A549 (cell line): ENCODE data around the gene COPS6. TPM values are rescaled to one million over a fixed set of nuclear protein-coding genes. Genes with fewer than 3 reads are reported as not detected.
A peak's percentile ranks its signal among the peaks of the same experiment; 100 is the strongest.

ENCODE experiments used
- ATAC-seq, 2 experiments: fragments of 200-7000 bp in 1 of 2; fragments of >200 bp in 1 of 2; cut with Nextera tagmentation in 1 of 2; cut with Tn5 transposase in 1 of 2; 3 replicates each; pipeline versions ENCODE4 v1.8.0 to v1.9.1; 2018 to 2020; ENCODE audit warnings: mild to moderate bottlenecking in 1 of 2, moderate library complexity in 1 of 2
- CTCF ChIA-PET: fragments of 300-600 bp; sonication (Branson Sonifier 250); formaldehyde crosslinking; extraction: SDS; loops from one replicate; lab custom pipeline; 2021; ENCODE audit warnings: antibody characterized with exemption, inconsistent platforms; lab: Yijun Ruan, JAX
- POLR2A ChIA-PET: fragments of 350-600 bp; formaldehyde crosslinking; extraction: SDS; loops from one replicate; lab custom pipeline; 2021; ENCODE audit warnings: antibody characterized with exemption, inconsistent platforms; lab: Yijun Ruan, JAX
- DNase-seq, 2 experiments: peaks; one replicate each; pipeline versions ENCODE4 v3.0.0 to v3.0.0-alpha.2; 2011 to 2016; ENCODE audit warnings: low read depth in 1 of 2, low spot score in 1 of 2
- FAIRE-seq: peaks from 2 replicates; lab custom pipeline; 2011; peaks lifted over from hg19 to GRCh38; lab: Jason Lieb, UNC
- H3K27ac ChIP-seq, 2 experiments: fragments of >200 bp; sonication (Bioruptor Twin); formaldehyde crosslinking; 3 replicates each; pipeline ENCODE4 v1.5.1; 2016 to 2017
- H3K4me1 ChIP-seq: fragments of >200 bp; sonication (Bioruptor Twin); formaldehyde crosslinking; 3 replicates; pipeline ENCODE4 v1.6.1; 2016
- H3K4me2 ChIP-seq: fragments of >200 bp; sonication (Bioruptor Twin); formaldehyde crosslinking; 3 replicates; pipeline ENCODE4 v1.6.1; 2016
- H3K4me3 ChIP-seq: fragments of >200 bp; sonication (Bioruptor Twin); formaldehyde crosslinking; 3 replicates; pipeline ENCODE4 v1.5.1; 2016
- H3K9me3 ChIP-seq: fragments of >200 bp; sonication (Bioruptor Twin); formaldehyde crosslinking; 3 replicates; pipeline ENCODE4 v1.6.1; 2016
- ATOH8 ChIP-seq: fragments of 250-450 bp; sonication (Bioruptor Pico); IDR thresholded peaks from 2 replicates; pipeline ENCODE4 v1.5.0; 2020; ENCODE audit warnings: low read depth, mild to moderate bottlenecking, moderate library complexity
- BCL3 ChIP-seq: fragments of >200 bp; sonication (Bioruptor Twin); formaldehyde crosslinking; IDR thresholded peaks from 3 replicates; pipeline ENCODE4 v1.6.1; 2016
- CBX2 ChIP-seq: fragments of 200-600 bp; sonication (generic); IDR thresholded peaks from 2 replicates; pipeline ENCODE4 v1.6.1; 2016; ENCODE audit warnings: low read depth, mild to moderate bottlenecking, borderline replicate concordance
- CEBPB ChIP-seq, 2 experiments: fragments of >200 bp in 1 of 2; sonication (Bioruptor Twin) in 1 of 2; formaldehyde crosslinking in 1 of 2; IDR thresholded peaks; 2 replicates each; pipeline ENCODE4 v1.6.1; 2012 to 2016
- E2F6 ChIP-seq: IDR thresholded peaks from 2 replicates; pipeline ENCODE4 v1.6.1; 2012; ENCODE audit warnings: low read depth, borderline replicate concordance
- EHF ChIP-seq: fragments of 250-450 bp; sonication (Bioruptor Pico); IDR thresholded peaks from 2 replicates; pipeline ENCODE4 v1.5.0; 2020; ENCODE audit warnings: mild to moderate bottlenecking
- FOSL2 ChIP-seq, 2 experiments: fragments of 450-650 bp in 1 of 2; fragments of >200 bp in 1 of 2; sonication (Bioruptor Twin) in 1 of 2; formaldehyde crosslinking; IDR thresholded peaks; 2 replicates each; pipeline versions ENCODE4 v1.5.0 to v1.6.1; 2016 to 2020; ENCODE audit warnings: mild to moderate bottlenecking in 1 of 2, moderate library complexity in 1 of 2
- FOXS1 ChIP-seq: fragments of 250-450 bp; sonication (Bioruptor Pico); IDR thresholded peaks from 2 replicates; pipeline ENCODE4 v1.5.0; 2020; ENCODE audit warnings: mild to moderate bottlenecking, moderate library complexity
- HDAC2 ChIP-seq: fragments of 200-600 bp; sonication (generic); IDR thresholded peaks from 2 replicates; pipeline ENCODE4 v1.6.1; 2016
- HEYL ChIP-seq: fragments of 250-450 bp; sonication (Bioruptor Pico); IDR thresholded peaks from 2 replicates; pipeline ENCODE4 v1.8.0; 2021; ENCODE audit warnings: mild to moderate bottlenecking, moderate library complexity
- HOXB13 ChIP-seq: fragments of 250-450 bp; sonication (Bioruptor Pico); IDR thresholded peaks from 2 replicates; pipeline ENCODE4 v1.5.0; 2020; ENCODE audit warnings: low read depth, mild to moderate bottlenecking, moderate library complexity
- HOXB5 ChIP-seq: fragments of 250-450 bp; sonication (Bioruptor Pico); IDR thresholded peaks from 2 replicates; pipeline ENCODE4 v1.5.0; 2020; ENCODE audit warnings: mild to moderate bottlenecking, moderate library complexity
- JUN ChIP-seq, 2 experiments: fragments of >200 bp; sonication (Bioruptor Twin); formaldehyde crosslinking; IDR thresholded peaks; 2 replicates in 1 of 2; 3 replicates in 1 of 2; pipeline ENCODE4 v1.6.1; 2016 to 2017
- KDM5A ChIP-seq: fragments of 200-600 bp; sonication (generic); IDR thresholded peaks from 2 replicates; pipeline ENCODE4 v1.6.1; 2016; ENCODE audit warnings: antibody characterized with exemption, mild to moderate bottlenecking
- MAFK ChIP-seq: fragments of 450-650 bp; IDR thresholded peaks from 2 replicates; pipeline ENCODE4 v1.6.1; 2014; ENCODE audit not compliant: partially characterized antibody
- MAX ChIP-seq: IDR thresholded peaks from 2 replicates; pipeline ENCODE4 v1.6.1; 2012
- MAZ ChIP-seq: fragments of 150-350 bp; IDR thresholded peaks from 2 replicates; pipeline ENCODE4 v1.6.1; 2014; ENCODE audit warnings: antibody characterized with exemption, low read depth, low read length, borderline replicate concordance
- NFE2L2 ChIP-seq: fragments of 150-350 bp; conservative IDR thresholded peaks from 2 replicates; pipeline ENCODE4 v1.6.1; 2014; ENCODE audit warnings: low read length
- NPAS2 ChIP-seq: fragments of 250-450 bp; sonication (Bioruptor Pico); IDR thresholded peaks from 2 replicates; pipeline ENCODE4 v1.8.0; 2022; ENCODE audit warnings: mild to moderate bottlenecking, moderate library complexity, borderline replicate concordance
- PHF8 ChIP-seq: fragments of 200-600 bp; sonication (generic); IDR thresholded peaks from 2 replicates; pipeline ENCODE4 v1.6.1; 2016; ENCODE audit warnings: low read depth, mild to moderate bottlenecking, antibody characterized with exemption, moderate library complexity, borderline replicate concordance
- POLR2A ChIP-seq: IDR thresholded peaks from 2 replicates; pipeline ENCODE4 v1.6.1; 2012; ENCODE audit warnings: mild to moderate bottlenecking, low read length
- RAD21 ChIP-seq, 2 experiments: fragments of >200 bp in 1 of 2; sonication (Bioruptor Twin) in 1 of 2; formaldehyde crosslinking in 1 of 2; IDR thresholded peaks in 1 of 2; conservative IDR thresholded peaks in 1 of 2; 2 replicates in 1 of 2; 3 replicates in 1 of 2; pipeline ENCODE4 v1.6.1; 2012 to 2018; ENCODE audit warnings: inconsistent platforms in 1 of 2
- RNF2 ChIP-seq: fragments of 200-600 bp; sonication (generic); IDR thresholded peaks from 2 replicates; pipeline ENCODE4 v1.6.1; 2016; ENCODE audit warnings: low read depth, mild to moderate bottlenecking, antibody characterized with exemption, moderate library complexity, borderline replicate concordance
- SMC3 ChIP-seq: fragments of >200 bp; sonication (Bioruptor Twin); formaldehyde crosslinking; IDR thresholded peaks from 3 replicates; pipeline ENCODE4 v1.6.1; 2018; ENCODE audit warnings: inconsistent platforms
- SREBF2 ChIP-seq: fragments of 450-650 bp; IDR thresholded peaks from 2 replicates; pipeline ENCODE4 v1.6.1; 2014; ENCODE audit warnings: mild to moderate bottlenecking, moderate library complexity
- TFCP2L1 ChIP-seq: fragments of 250-450 bp; sonication (Bioruptor Pico); IDR thresholded peaks from 2 replicates; pipeline ENCODE4 v1.5.0; 2021; ENCODE audit warnings: mild to moderate bottlenecking
- TP53 ChIP-seq: fragments of 250-450 bp; sonication (Bioruptor Pico); IDR thresholded peaks from 2 replicates; pipeline ENCODE4 v1.5.0; 2021; ENCODE audit warnings: mild to moderate bottlenecking, moderate library complexity
- ZNF302 ChIP-seq: fragments of 250-450 bp; sonication (Bioruptor Pico); IDR thresholded peaks from 2 replicates; pipeline ENCODE4 v1.9.0; 2021; ENCODE audit warnings: inconsistent platforms, mild to moderate bottlenecking, moderate library complexity
- ZSCAN20 ChIP-seq: fragments of 250-450 bp; sonication (Bioruptor Pico); IDR thresholded peaks from 2 replicates; pipeline ENCODE4 v1.8.0; 2022; ENCODE audit warnings: mild to moderate bottlenecking, moderate library complexity
- WGBS: methylation state at CpG from one replicate; pipeline ENCODE4 v1.1.6; 2017; ENCODE audit errors: missing lambda C conversion rate; 5-methylcytosine and 5-hydroxymethylcytosine counted together
- polyA minus RNA-seq: library from RNA; depleted of rRNA, polyadenylated mRNA; stranded (reverse); fragments of >200 nt; gene quantifications from 2 replicates; pipeline ENCODE4 v1.2.3, GENCODE V29; 2011; rRNA and poly(A)+ RNA removed
- polyA plus RNA-seq, 4 experiments: library from polyadenylated mRNA; depleted of rRNA in 3 of 4; stranded (reverse); fragments of >200 nt; fragmentation: RNase III in 1 of 4; extraction: RNeasy Plus Mini Kit Qiagen cat#74134 plus additional on column Dnase treatment in 1 of 4; gene quantifications; 2 replicates in 3 of 4; 3 replicates in 1 of 4; pipeline ENCODE4 v1.2.3, GENCODE V29; 2011 to 2017
- TF ChIP-seq, protein P1 (sequence below): IDR thresholded peaks from 2 replicates; pipeline ENCODE4 v1.6.1; 2012
- TF ChIP-seq, protein P2 (sequence below): fragments of 250-450 bp; sonication (Bioruptor Pico); IDR thresholded peaks from 2 replicates; pipeline ENCODE4 v1.5.0; 2021; ENCODE audit warnings: mild to moderate bottlenecking, moderate library complexity, borderline replicate concordance

Gene COPS6
- polyA plus RNA-seq (2011; rRNA removed) (190 and 192 TPM in 2 replicates), polyA plus RNA-seq (2017; fragmentation: RNase III; extraction: RNeasy Plus Mini Kit Qiagen cat#74134 plus additional on column Dnase treatment) (205 to 295 TPM (median 219 TPM) in 3 replicates), polyA minus RNA-seq (225 and 256 TPM in 2 replicates)
- 284 TPM in 2 replicates for polyA plus RNA-seq (2012; cell fraction: cytosol; rRNA removed)
- 142 and 159 TPM in 2 replicates for polyA plus RNA-seq (2012; cell fraction: nucleus; rRNA removed)

DNA sequence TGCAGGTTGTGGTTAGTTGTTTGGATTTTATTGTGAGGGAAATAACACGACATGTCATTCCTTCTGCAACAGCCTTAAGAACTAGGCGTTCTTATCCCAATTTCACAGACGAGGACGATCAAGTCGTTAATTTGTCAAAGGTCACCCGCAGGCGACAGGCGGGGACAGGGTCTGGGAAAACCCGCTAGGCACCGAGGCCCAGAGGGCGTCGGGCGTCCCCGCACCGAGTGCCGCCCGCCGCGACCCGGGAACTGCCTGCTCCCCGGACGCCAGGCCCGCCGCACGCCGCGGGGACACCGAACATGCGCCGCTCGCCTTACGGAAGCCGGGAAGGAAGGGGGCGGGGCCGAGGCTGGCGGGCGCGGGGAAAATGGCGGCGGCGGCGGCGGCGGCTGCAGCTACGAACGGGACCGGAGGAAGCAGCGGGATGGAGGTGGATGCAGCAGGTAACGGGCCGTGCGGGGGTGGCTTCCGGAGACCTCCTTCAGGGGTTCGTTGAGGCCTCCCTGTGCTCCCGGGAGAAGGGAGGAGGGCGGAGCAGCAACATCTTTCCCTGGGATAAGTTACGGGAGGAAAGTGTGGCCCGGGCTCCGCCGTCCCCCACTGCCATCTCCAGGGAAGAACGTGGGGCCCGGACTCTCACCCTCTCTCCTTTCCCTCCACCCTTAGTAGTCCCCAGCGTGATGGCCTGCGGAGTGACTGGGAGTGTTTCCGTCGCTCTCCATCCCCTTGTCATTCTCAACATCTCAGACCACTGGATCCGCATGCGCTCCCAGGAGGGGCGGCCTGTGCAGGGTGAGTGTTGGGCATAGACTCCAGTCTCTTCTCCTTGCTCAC lies at the start of gene COPS6:
Gene COPS6 (plus strand): TSS at position 349 of the 837 bp plus-strand sequence. CDS start 22 bp downstream, at position 371.
- 2% methylated on average over 29 of the region's 68 CpGs for WGBS
- peak within 1 kb of the TSS; percentile 69 for H3K4me3 ChIP-seq
- ATAC-seq = peak; percentile 41 to 44
- H3K9me3 ChIP-seq = no peaks in the 10 kb centered on the region
- peak within 1 kb of the TSS; percentile 86 for H3K4me2 ChIP-seq
- no peak for FAIRE-seq
- peak within 1 kb of the TSS; percentile 88 to 94 for H3K27ac ChIP-seq
- TF ChIP-seq ATOH8 (CRISPR knock-in tag) (peak; percentile 98), NPAS2 (CRISPR knock-in tag) (peak; percentile 85), MAX (peak; percentile 98), EHF (CRISPR knock-in tag) (peak; percentile 96), BCL3 (peak; percentile 86; the same call in 2 of the 3 replicates), PHF8 (peak; percentile 69), TFCP2L1 (0 out of 2 replicates have a peak, but pooled peaks have one; percentile 9), TP53 (CRISPR knock-in tag) (peak; percentile 95), HOXB13 (CRISPR knock-in tag) (peak; percentile 97), RAD21 (conservative IDR thresholded peaks at IDR 0.05 in 1 of 2, IDR thresholded peaks at IDR 0.05 in 1 of 2) (no peak), ZNF302 (CRISPR knock-in tag) (peak; percentile 90), JUN (IDR thresholded peaks at IDR 0.05) (peak; percentile 87 to 96), CBX2 (no peak), HDAC2 (peak; percentile 57; the same call in 1 of the 2 replicates), MAZ (no peak), HOXB5 (CRISPR knock-in tag) (peak; percentile 97), E2F6 (peak; percentile 96), ZSCAN20 (peak; percentile 94), CEBPB (IDR thresholded peaks at IDR 0.05) (no peak), HEYL (CRISPR knock-in tag) (peak; percentile 76; the same call in 1 of the 2 replicates), POLR2A (peak; percentile 92), SMC3 (0 out of 3 replicates have a peak, but pooled peaks have one; percentile 9), KDM5A (peak; percentile 66), RNF2 (peak; percentile 96), FOSL2 (IDR thresholded peaks at IDR 0.05) (no peak), FOSL2 (CRISPR knock-in tag; IDR thresholded peaks at IDR 0.05) (peak; percentile 40; the same call in 1 of the 2 replicates), FOXS1 (peak; percentile 75; the same call in 1 of the 2 replicates), SREBF2 (no peak), NFE2L2 (no peak), MAFK (no peak)
- TF ChIP-seq, protein P1, sequence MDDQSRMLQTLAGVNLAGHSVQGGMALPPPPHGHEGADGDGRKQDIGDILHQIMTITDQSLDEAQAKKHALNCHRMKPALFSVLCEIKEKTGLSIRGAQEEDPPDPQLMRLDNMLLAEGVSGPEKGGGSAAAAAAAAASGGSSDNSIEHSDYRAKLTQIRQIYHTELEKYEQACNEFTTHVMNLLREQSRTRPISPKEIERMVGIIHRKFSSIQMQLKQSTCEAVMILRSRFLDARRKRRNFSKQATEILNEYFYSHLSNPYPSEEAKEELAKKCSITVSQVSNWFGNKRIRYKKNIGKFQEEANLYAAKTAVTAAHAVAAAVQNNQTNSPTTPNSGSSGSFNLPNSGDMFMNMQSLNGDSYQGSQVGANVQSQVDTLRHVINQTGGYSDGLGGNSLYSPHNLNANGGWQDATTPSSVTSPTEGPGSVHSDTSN = peak; percentile 66; the same call in 1 of the 2 replicates
- TF ChIP-seq, protein P2, sequence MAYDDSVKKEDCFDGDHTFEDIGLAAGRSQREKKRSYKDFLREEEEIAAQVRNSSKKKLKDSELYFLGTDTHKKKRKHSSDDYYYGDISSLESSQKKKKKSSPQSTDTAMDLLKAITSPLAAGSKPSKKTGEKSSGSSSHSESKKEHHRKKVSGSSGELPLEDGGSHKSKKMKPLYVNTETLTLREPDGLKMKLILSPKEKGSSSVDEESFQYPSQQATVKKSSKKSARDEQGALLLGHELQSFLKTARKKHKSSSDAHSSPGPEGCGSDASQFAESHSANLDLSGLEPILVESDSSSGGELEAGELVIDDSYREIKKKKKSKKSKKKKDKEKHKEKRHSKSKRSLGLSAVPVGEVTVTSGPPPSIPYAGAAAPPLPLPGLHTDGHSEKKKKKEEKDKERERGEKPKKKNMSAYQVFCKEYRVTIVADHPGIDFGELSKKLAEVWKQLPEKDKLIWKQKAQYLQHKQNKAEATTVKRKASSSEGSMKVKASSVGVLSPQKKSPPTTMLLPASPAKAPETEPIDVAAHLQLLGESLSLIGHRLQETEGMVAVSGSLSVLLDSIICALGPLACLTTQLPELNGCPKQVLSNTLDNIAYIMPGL (CRISPR knock-in tag) = peak; percentile 87
- TF ChIP-seq, all 56 proteins: peak for 24
- CTCF ChIA-PET = interaction anchor here (1.0 to 1.9 kb wide), 2 partner anchors 13 to 95 kb away, joined by 3 to 4 read pairs; partner anchors contain the start of gene AP4M1
- peaks cover 14% of the 10 kb centered on the region for H3K4me1 ChIP-seq
- POLR2A ChIA-PET = interaction anchor here (0.6 to 4.8 kb wide), 3 partner anchors 13 to 340 kb away, joined by 3 to 46 read pairs (median 3); partner anchors contain the start of genes AP4M1, MCM7 and ZCWPW1
- DNase-seq = peak; percentile 69 to 88
